NCI-H1417 (cell line): ENCODE data around the gene ZBTB44.
A peak's percentile ranks its signal among the peaks of the same experiment; 100 is the strongest.
"Not testable (repeated sequence)": the region's sequence is repeated elsewhere in the genome, so short reads cannot be mapped to it uniquely, and the experiment has no call there.

Experiments
- DNase-seq, 3 experiments: peaks; one replicate each; lab custom pipeline; 2025; lab: John Stamatoyannopoulos, UW

ZBTB44 gene

GRCh38 chr11:130312046-130312445 is 2.7 kb downstream of the ZBTB44 start:
- DNase-seq = no peak

GRCh38 chr11:130310622-130311021 is 4.1 kb downstream of the ZBTB44 start:
- no peak for DNase-seq

- DNase-seq = no peak
Measured at GRCh38 chr11:130308886-130309285, 5.8 kb downstream of the ZBTB44 start.

GRCh38 chr11:130308059-130308458 is 6.7 kb downstream of the ZBTB44 start:
- no peak for DNase-seq

- DNase-seq = no peak
Measured at GRCh38 chr11:130304651-130305050, 10.1 kb downstream of the ZBTB44 start.

GRCh38 chr11:130301002-130301401 is 13.7 kb downstream of the ZBTB44 start:
- DNase-seq = no peak

GRCh38 chr11:130300567-130300966 is 14.2 kb downstream of the ZBTB44 start:
- no peak for DNase-seq

GRCh38 chr11:130299978-130300377 is 14.7 kb downstream of the ZBTB44 start:
- no peak for DNase-seq

- no peak for DNase-seq
Measured at GRCh38 chr11:130295657-130296056, 19.1 kb downstream of the ZBTB44 start.

- no peak for DNase-seq
Measured at GRCh38 chr11:130282111-130282510, 32.6 kb downstream of the ZBTB44 start.

GRCh38 chr11:130281341-130281740 is 33.4 kb downstream of the ZBTB44 start:
- DNase-seq = not testable (repeated sequence)

- no peak for DNase-seq
Measured at GRCh38 chr11:130279989-130280388, 34.7 kb downstream of the ZBTB44 start.

GRCh38 chr11:130278745-130279144 is 36.0 kb downstream of the ZBTB44 start:
- DNase-seq = no peak

- DNase-seq = no peak
Measured at GRCh38 chr11:130278151-130278550, 36.6 kb downstream of the ZBTB44 start.

- no peak for DNase-seq
Measured at GRCh38 chr11:130272336-130272735, 42.4 kb downstream of the ZBTB44 start.

- no peak for DNase-seq
Measured at GRCh38 chr11:130269326-130269943, 45.3 kb downstream of the ZBTB44 start.

- DNase-seq = no peak
Measured at GRCh38 chr11:130263351-130263750, 51.4 kb downstream of the ZBTB44 start.

GRCh38 chr11:130262424-130262823 is 52.3 kb downstream of the ZBTB44 start:
- DNase-seq = no peak

- peak in 1 of 3 experiments; percentile 59 for DNase-seq
Measured at GRCh38 chr11:130261571-130261970, 53.1 kb downstream of the ZBTB44 start.

GRCh38 chr11:130260742-130261141 is 54.0 kb downstream of the ZBTB44 start:
- DNase-seq = no peak

- no peak for DNase-seq
Measured at GRCh38 chr11:130260080-130260627, 54.6 kb downstream of the ZBTB44 start.

GRCh38 chr11:130251763-130252162 is 63.0 kb downstream of the ZBTB44 start:
- not testable (repeated sequence) for DNase-seq

- not testable (repeated sequence) for DNase-seq
Measured at GRCh38 chr11:130249929-130250328, 64.8 kb downstream of the ZBTB44 start.

GRCh38 chr11:130249371-130249770 is 65.3 kb downstream of the ZBTB44 start:
- no peak for DNase-seq
